GM21786 (cell line): ENCODE results near the gene FUT8.

Experiments
- ATAC-seq: cut with Tn5 transposase; IDR thresholded peaks from one replicate; pipeline ENCODE4 v1.9.1; 2021; ENCODE audit not compliant: unreplicated experiment

FUT8 gene

DNA sequence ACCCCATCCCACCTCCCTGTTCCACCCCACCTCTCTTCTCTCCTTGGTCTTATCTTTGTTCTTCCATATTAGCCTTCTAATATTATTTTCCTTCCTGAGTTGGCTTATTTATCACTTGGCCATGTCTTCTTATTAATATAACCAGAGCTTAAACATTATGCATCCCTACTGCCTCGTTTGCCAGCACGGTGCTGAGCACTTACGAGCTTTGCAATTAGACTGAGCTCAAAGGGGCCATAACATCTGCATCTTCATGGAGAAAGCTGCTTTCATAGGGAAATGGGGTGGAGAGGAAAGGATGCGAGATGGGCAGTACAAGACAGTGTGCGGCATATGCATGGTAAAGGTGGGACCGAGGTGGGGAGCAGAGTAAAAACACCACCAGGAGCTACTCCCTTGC lies 342.8 kb downstream of the FUT8 start:
- ATAC-seq = no peak

DNA sequence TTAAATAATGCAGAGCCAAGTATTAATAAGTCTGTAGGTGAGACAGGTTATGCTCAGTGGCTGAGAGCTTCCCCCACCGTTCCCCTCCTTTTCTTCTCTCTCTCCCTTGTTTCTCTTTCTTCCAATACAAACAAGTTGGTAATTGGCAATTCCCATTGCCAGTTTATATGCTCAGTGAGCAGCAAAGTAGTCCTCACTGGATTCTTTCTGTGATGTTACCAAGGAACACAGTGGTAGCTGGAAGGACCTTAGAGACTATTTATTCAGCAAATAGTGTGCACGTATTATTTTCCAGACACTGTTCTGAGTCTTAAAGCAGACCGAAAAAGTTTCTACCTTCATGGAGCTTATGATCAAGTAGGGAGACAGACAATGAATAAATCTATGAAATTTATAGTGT lies 344.4 kb downstream of the FUT8 start:
- no peak for ATAC-seq

DNA sequence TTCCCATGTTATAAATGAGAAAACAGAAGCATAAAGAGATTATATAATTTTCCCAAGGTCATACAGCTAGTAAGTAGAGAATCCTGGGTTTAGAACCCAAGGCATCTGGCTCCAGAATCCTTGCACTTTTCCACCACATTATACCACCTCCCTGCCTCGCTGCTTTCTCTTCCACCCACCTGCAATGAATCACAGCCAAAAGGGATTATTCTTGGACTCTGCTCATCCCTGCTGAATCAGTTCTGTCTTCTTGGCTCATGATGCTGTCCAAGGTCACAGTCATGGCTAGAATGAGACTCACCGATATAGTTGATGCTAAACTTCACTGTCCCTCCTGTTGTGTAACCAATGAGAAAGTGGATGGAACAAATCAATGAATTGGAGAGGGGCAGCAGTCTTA lies 356.6 kb downstream of the FUT8 start:
- ATAC-seq = no peak

DNA sequence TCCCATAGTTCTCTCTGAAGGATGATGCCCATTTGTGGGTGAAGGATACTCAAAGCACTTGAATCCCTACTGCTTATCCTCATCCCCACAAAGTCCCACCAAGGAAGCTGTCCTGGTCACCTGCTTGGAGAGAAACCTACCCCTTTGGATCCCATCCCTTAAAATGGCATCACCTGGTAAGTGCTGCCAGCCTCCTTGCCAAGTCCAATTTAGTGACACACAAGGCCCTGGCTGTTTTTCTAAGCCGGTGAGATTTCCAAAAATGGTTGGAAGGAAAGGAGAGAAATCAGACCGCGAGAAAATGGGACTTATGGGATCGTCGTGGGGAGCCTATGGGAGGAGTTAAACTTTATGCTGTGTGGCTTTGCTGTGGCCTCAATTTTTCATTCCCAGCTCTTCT lies 358.2 kb downstream of the FUT8 start:
- ATAC-seq = no peak

DNA sequence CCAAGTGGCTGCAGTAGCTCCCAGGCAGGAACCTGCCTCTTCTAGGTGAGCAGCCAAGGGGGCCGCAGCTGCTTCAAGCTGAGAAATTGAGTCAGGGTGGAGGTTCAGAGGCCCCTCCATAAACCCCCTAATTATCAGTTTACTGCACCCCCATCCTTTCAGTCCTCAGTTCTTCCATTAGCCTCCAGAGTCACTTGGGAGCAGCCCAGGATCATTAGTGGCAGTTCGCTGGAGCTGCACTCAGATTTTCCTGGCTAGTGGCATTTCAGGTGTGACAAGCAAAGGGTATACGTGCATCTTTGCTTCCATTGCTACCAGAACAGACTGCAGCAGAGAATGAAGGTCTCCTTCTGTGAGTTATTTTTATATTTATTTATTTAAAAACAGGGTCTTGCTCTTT lies 358.7 kb downstream of the FUT8 start:
- no peak for ATAC-seq

DNA sequence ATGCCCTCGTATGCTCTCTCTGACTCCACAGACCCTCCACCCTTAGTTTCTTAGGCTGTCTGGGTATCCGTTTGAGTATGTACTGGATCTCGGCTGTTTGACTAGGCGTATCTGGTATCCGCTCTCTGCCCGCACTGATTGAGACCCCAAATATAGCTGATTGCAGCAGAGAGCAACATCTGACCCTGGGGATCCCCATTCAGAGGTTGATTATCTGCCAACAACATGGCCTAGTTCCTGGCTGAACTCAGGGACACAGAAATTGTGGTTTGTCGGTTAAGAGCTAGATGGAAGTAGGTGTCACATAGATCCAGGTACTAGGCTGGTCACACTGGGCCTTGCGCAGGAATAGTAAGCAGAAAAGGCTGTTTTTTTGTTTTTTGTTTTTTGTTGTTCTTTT lies 359.9 kb downstream of the FUT8 start:
- no peak for ATAC-seq

DNA sequence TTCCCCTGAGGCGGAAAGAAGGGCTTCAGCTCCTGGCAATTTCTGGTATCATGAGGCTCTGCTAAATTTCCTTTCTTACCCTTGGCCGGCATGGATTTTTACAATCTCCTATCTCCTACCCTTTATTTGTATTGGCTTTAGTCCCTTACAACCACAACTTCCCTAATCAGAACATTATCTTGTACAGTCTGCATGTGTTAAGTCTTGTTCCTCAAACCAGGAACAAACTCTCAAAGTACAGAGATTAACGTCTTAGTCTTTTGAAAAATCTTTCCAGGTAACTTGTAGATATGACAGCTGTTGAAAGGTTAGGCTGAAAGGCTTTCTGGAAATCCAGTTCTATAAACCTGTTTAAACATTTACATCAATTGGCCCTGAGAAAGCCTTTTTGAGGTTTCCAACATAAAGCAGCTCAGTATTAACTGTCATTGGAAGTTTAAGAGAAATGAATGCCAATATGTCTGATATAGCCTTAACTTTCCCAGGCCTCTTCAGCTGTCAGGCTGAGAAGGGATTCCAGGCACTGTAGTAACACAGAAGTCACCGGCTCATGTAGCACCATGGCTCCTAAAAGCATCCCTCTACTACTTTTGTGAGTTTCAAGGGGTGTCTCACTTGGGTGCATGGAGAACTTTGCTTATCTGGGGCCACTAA lies 360.5 kb downstream of the FUT8 start:
- no peak for ATAC-seq

DNA sequence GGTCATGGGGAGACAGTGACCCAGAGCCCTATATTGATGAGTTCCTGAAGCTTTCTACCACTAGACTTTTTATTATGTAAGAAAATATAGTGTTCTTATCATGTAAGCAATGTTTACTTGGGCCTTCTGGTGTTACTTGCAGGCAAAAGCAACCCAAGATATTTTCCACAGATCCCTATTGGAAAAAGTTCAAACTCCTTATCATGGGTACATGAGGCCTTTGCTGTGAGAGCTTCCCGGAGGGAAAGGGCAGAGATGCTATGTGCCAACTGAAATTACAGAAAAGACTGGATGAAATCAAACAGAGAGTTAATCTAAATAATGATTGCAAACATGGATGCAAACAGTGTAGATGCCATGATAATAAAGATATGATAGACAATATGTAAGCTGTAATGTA lies 361.5 kb downstream of the FUT8 start:
- ATAC-seq = no peak

DNA sequence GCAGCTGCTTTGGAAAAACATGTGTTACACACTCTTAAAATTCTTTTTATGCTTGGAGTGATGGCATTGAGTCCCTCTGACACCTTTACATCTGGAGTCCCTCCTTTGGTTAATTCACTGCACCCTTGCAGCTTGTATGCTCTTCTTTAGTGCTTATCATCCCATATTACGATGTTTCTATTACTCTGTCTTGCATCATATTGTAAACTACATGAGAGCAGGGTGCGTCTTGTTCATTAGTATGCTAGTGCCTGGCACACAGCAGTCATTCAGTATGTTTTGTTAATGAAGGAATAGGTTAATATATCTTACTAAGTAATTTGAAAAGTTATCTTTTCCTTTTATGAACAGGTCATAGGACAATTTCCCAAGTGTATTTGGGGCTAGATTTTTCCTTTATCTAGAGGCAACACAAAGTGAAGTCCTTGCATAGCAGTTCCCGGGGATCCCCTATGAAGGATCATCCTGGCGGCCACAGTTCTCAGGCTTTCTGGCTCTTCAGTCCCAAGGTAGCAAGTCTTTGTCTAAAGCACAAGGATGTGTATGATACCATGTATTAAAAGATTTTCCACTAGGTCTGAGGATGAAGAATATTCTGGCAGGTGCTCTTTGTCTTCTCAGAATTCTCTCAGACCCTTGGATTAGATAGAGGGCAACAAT lies 363.8 kb downstream of the FUT8 start:
- no peak for ATAC-seq

DNA sequence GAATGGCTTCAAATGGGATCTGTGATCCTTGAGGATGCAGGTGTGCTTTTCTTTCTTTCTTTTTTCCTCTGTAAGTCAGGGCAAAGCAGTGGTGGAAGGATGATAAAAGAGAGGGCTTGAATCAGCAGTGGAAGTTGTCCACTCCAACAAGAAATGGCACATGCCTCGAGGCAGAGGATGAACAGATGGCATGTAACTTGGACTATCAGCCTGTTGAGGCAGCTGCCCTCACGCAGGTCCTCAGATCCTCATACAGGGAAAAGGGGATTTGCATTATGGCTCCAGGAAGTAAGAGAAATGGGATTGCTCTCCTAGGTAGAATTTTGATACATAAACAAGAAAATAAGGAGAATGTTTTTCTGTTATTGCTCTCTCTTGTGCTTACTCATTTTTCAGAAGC lies 368.0 kb downstream of the FUT8 start:
- ATAC-seq = no peak

DNA sequence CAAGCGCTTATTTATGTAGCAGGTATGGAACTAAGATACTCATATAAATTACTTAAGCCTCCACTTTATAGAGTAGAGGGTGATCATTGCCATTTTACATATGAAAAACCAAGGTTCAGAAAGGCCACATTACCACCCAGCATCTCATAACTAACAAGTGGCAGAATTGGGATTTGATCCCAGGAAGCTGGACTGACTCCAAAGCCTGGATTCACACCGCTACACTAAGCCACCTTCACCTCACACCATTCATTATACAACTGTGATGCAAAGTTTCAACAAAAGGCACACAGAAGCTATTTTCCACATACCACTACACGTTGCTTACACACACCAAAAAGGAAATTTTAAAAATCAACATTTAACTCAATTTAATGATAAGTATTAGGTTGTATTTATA lies 370.6 kb downstream of the FUT8 start:
- no peak for ATAC-seq

DNA sequence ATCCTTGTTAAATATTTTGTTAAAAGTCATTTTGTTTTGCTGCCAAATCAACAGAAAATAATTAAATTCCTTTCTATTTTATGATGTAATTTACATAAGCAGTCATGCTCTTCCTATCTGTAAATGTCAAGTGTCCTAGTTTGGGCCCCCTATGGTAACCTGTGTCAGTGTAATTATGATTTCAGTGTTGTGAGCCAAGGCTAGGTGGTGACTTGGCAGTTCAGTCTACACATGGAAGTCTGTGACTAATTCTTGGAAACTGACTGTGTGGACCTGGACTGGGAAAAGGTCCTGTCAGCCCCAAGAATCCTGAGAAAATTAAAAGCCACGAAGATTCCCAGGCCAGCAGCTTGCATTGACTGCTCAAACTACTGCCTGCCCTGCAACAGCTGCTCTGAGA lies 371.0 kb downstream of the FUT8 start:
- ATAC-seq = no peak

DNA sequence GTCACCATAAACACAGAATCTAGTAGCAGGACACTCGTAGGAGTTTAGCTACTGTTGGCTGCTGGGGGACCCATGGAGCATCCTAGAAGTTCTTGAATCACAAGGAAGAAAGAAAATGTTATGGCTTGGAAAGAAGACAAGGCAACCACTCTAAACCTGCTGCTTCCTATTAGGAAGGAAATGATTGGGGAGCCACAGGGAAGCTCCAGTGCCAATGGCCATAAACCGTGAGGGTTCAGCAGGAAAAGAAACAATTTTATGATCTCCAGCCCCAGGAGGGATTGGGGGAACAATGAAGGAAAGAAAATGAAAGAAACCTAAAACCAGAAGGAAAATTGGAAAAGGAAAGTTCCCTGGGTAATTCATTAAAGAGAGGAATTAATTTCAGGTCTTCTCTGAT lies 372.0 kb downstream of the FUT8 start:
- no peak for ATAC-seq

DNA sequence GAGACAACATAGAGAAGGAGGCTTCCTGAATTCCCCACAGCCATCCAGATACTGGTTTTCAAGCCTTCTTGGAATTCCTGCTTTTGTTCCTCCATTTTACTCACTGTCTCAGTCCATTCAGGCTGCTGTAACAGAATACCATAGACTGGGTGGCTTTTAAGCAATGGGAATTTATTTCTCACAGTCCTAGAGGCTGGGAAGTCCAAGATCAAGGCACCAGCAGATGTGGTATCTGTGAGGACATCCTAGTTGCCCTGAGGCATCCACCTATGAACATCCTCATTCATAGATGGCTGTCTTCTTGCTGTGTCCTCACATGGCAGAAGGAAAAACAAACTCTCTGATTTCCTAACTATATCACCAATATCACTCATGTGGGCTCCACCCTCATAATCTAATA lies 374.9 kb downstream of the FUT8 start:
- no peak for ATAC-seq

DNA sequence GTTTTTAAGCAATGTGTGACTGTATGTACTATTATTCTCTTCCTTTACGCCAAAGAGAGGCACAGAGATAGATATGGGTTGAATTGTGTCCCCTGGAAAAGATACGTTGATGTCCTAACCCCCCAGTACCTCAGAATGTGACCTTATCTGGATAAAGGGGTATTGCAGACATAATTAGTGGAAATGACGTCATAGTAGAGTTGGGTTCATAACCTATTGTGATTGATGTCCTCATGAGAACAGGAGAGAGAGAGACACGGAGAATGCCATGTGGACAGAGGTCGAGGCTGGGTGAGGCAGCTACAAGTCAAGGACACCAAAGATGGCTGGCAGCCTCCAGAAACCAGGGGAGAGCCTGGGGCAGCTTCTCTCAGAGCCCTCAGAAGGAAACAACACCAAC lies 376.3 kb downstream of the FUT8 start:
- ATAC-seq = no peak

DNA sequence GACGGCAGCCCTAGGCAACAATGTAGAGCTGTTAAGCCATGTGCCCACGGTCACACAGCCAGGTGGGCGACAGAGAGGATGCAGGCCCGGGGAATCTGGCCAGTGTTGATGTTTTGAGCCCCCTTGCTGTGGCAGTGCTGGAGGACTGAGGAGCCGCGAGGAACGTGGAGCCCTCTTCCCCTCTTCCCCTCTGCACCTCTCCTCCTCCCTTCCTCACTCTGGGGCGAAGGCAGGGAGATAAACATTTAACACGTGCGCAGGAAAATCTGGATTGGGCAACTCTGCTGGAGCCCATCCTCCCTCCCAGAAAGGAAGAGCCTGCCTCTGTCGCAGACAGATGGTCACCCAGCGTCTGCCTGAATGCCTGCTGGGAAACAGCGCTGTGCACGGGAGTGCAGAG lies 376.8 kb downstream of the FUT8 start:
- no peak for ATAC-seq

DNA sequence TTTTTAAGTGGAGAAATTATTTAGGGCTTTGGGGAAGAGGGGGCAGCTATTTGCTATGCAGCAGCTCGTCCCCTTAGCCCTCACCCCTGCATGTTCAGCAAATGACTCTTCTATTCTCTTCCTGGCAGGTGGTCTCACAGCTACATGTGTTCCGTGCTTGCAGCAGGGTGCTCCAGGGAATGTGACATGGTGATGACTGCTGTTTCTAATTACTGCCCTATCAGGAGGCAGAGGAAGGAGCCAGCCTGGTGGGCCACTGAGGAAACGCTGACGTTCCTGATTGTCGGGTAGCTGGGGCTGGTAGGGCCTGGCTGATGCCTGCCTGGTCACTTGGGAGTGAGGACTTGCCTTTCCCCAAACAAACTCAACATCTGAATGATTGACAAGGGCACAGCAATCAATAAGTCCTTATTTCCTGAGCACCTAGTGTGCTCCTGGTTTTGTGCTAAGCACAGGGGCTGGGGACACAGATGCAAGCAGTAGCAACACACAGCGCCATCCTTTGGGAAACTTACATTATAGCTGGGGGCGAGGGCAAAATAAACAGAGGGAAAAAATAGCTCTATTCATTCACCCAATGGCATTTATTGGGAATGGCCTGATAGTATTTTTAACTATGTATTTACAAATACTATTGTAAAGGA lies 377.8 kb downstream of the FUT8 start:
- no peak for ATAC-seq

DNA sequence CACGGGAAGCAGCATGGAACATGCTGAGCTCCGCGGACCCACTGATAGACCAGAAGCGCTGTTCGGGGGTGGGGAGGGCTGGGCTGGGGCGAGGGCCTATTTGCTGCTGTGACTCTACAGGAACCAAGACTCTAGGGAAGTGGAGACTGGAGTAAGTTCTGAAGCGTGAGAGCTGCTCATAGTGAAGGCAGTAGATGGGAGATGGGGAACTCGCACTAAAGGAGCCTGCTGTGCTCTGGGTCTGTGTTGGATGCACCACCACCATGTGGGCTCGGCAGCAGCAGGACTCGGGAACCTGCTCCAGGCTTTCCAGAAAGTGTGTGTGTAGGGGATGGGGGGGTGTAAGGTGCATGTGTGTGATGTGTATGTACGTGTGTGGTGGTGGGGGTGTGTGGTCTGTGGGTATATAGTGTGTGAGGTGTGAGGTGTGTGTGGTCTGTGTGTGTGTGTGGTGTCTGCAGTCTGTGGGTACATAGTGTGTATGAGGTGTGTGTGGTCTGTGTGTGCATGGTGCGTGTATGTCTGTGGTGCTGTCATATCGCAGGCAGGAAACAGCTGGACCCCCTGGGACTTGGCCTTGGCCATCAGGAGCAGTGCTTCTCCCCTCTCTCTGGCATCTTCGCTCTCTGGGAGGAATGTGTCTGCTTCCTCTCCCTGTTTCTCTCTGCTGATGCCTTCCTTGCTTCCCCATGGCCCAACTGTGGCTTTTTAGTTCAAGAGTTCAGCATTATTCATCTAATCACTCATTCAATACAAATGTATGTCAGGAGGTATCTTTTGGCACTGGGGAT lies 378.9 kb downstream of the FUT8 start:
- no peak for ATAC-seq

DNA sequence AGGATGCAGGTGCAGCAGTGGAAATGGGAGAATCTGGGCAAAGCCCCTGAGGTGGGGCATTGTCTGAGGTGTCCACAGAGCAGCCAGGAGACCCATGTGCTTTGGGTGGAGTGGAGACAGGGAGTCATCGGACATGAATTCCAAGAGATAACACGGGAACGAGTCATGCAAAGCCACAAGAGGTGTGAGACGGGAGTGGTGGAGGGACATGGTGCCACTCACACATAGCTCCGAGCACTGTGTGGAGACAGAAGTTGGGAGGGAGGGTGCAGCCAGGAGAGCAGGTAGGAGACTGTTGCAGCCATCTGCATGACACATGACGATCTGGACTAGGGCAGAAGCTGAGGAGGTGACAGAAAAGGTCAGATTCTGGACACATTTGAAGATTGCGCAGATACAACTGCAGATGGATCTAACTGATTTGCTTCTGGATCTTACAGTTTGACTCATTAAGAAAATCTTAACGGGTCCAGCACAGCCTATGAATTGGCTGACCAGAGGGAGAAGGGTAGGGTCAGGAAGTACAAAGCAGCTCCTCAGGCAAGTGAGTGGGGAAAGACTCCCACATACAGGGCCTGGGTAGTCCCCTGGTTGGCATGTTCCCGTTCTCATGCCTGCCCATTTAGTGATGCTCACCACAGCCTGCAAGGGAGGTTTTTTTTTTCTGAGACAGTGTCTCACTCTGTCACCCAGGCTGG lies 379.8 kb downstream of the FUT8 start:
- no peak for ATAC-seq
